HG02840 (cell line): ENCODE measurements around the gene SFMBT2.

Experiments
- ATAC-seq: cut with Tn5 transposase; IDR thresholded peaks from one replicate; pipeline ENCODE4 v1.9.1; 2021; ENCODE audit warnings: mild to moderate bottlenecking, moderate library complexity, moderate number of reproducible peaks; ENCODE audit not compliant: unreplicated experiment, low FRiP score

SFMBT2 gene

DNA sequence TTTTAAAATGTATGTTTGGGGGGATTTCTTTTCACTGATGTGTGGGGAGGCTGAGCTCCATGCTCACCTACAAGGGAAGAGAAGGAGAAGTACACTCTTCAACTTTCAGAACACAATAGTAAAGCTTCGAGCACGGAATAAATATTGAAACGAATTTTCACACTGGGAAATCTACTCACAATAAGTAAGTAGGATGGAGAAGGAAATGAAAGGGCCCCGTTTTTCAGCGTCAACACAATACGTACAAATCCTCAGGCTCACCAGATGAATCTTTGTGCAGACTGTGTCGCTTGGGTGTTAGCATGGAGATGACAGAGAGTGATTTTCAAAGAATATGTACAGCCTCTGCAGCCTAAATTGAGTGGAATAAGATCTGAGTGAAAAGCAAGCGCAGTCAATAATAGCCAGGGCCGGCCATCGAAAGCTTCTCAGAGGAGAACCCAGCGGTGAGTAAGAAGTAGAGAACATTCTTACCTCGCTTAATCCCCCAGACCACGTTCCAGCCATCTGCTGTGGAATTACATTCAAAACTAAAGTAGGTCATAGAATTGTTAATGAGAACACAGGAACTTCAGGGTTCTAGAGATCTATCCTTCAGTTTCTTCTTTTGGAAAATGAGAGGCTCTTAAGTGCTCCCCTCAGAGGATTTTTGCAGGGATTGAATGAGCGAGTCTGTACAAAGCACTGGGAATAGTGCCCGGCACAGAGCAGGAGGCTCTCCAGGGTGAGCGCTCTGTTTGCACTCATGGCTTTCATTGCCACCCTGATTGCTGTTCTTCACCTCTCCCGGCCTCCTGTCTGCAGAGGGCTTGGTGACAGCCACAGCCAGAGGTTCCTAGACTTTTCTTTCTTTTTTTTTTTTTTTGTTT lies 292.8 kb downstream of the SFMBT2 start:
- no peak for ATAC-seq

DNA sequence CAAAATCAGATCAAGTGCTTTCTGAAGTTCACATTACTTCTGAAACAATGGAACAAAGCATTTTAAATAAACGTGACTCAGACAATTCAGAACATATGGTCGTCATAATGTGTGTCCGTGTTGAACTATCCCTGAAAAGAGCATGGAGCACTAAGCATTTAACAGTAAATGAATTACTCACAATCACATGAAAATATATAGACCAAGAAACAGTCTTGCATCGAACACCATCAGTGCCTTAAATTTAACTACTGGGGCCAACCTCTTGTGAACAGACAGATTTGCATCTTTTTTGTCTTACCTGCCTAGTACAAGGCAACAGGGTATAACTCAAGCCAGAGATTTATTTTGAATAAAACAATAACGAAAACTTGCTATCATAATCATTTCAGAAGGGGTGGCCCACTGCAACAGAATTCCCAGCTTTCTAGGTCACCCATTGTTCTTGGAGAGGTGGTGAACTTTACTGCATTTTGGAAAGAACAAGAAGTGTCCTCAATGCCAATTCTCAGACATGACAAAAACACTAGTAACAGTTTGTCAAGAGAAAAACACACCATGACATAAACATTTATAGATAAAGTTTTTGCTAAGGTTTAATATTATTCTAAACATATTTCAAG lies 293.5 kb downstream of the SFMBT2 start:
- no peak for ATAC-seq

DNA sequence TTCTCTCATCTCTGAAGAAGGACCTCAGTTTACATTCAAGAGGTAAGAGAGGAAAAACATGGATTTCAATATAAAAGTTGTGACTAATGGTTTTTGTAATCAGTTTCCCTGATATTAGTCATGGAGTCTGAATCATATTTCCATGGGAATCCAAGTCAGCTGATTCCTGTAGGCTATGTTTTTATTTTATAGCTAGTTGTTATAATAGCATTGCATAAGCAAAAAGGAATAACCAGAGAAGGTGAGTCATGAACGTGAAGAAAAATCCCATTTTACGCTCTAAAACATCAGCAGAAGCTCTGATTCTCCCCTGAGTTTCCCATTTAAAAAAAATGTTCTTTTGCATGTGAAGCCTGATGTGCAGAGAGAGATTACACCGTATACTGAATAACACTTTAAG lies 299.3 kb downstream of the SFMBT2 start:
- ATAC-seq: no peak

DNA sequence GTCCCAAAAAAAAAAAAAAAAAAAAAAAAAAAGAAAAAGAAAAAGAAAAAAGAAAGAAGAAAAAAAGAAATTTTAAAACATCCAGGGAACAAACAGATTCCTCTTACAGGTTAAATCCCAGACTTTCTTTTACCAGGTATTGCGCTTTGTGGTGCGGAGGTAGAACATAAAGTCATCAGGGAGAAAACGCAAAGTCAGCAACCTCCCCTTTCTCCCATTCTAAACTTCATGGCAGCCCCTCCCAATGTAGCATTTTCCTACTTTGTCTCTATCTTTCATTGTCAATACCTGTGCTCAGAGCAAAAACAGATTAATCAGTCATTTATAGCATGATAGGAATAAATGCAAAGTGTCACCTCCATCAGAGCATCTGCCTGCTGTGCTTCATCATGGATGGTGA lies 299.7 kb downstream of the SFMBT2 start:
- no peak for ATAC-seq
